ENCODE data around the gene GSKIP. TPM values are rescaled to one million over a fixed set of nuclear protein-coding genes. Genes with fewer than 3 reads are reported as not detected.

The GSKIP gene
- total RNA-seq, 2 donors from 2014 or later = 107 to 168 TPM

DNA sequence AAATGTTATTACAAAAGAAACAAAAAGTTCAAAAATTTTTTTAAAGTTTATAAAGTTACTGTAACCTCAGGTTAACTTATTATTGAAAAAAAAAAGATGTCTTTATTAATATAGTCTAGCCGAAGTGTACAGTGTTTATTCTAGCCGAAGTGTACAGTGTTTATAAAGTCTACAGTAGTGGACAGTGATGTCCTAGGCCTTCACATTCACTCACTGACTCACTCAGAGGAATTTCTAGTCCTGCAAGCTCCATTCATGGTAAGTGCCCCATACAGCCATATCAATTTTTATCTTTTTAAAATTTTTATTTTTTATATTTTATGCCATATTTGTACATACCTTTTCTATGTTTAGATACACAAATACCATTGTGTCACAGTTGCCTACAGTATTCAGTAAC lies 10.6 kb upstream of the GSKIP start:
- Histone ChIP-seq H3K9me3 (no peaks in the 10 kb centered on the region), H3K4me3 (no peak overlapping the region), H3K36me3 (no peaks in the 10 kb centered on the region), H3K27me3 (no peaks in the 10 kb centered on the region), H3K27ac (no peak overlapping the region), H3K4me1 (no peaks in the 10 kb centered on the region), H3K9ac (ENCODE audit: low read depth in 2 of 2, low read length in 2 of 2) (no peak overlapping the region)
- TF ChIP-seq, protein P1, sequence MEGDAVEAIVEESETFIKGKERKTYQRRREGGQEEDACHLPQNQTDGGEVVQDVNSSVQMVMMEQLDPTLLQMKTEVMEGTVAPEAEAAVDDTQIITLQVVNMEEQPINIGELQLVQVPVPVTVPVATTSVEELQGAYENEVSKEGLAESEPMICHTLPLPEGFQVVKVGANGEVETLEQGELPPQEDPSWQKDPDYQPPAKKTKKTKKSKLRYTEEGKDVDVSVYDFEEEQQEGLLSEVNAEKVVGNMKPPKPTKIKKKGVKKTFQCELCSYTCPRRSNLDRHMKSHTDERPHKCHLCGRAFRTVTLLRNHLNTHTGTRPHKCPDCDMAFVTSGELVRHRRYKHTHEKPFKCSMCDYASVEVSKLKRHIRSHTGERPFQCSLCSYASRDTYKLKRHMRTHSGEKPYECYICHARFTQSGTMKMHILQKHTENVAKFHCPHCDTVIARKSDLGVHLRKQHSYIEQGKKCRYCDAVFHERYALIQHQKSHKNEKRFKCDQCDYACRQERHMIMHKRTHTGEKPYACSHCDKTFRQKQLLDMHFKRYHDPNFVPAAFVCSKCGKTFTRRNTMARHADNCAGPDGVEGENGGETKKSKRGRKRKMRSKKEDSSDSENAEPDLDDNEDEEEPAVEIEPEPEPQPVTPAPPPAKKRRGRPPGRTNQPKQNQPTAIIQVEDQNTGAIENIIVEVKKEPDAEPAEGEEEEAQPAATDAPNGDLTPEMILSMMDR (IDR thresholded peaks at IDR 0.05) = no peak
- intact Hi-C loops (cut with DNase I) = no loop called here
- no peak for DNase-seq

DNA sequence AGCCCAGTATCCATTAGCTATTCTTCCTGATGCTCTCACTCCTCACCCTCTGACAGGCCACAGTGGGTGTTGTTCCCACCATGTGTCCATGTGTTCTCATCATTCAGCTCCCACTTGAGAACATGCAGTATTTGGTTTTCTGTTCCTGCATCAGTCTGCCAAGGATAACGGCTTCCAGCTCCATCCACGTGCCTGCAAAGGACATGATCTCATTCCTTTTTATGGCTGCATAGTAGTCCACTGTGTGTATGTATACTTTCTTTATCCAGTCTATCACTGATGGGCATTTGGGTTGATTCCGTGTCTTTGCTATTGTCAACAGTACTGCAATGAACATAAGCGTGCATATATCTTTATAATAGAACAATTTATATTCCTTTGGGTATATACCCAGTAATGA lies 9.1 kb upstream of the GSKIP start:
- Histone ChIP-seq H3K4me1 (no peaks in the 10 kb centered on the region), H3K9ac (ENCODE audit: low read depth in 2 of 2, low read length in 2 of 2) (no peak overlapping the region), H3K27ac (no peak overlapping the region), H3K27me3 (no peaks in the 10 kb centered on the region), H3K4me3 (no peak overlapping the region), H3K36me3 (no peaks in the 10 kb centered on the region), H3K9me3 (no peaks in the 10 kb centered on the region)
- DNase-seq = no peak
- intact Hi-C loops (cut with DNase I) = no loop called here
- TF ChIP-seq, protein P1 (IDR thresholded peaks at IDR 0.05) = no peak

DNA sequence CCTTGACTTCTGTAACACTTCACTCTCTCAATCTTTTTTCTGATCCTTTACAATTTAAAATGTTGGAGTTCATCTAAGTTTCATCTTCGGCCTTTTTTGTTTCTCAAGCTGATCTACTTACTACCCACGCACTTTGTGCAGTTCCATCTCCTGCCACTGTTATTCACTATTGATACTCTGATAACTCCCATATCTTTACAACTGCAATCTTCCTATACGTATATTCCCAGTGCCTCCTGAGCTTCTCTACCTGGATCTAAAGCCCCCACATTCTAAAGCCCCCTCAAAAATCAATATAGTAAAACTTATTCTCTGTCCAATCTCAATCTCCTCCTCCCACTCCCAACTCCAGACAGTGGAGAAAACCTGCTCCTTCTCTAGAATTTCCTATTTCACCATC lies 6.1 kb upstream of the GSKIP start:
- Histone ChIP-seq H3K4me3 (no peak overlapping the region), H3K36me3 (no peaks in the 10 kb centered on the region), H3K27ac (no peak overlapping the region), H3K4me1 (peaks cover 8% of the 10 kb centered on the region), H3K9ac (ENCODE audit: low read depth in 2 of 2, low read length in 2 of 2) (no peak overlapping the region), H3K9me3 (no peaks in the 10 kb centered on the region), H3K27me3 (no peaks in the 10 kb centered on the region)
- intact Hi-C loops (cut with DNase I) = no loop called here
- TF ChIP-seq, protein P1 (IDR thresholded peaks at IDR 0.05) = no peak
- DNase-seq = no peak

DNA sequence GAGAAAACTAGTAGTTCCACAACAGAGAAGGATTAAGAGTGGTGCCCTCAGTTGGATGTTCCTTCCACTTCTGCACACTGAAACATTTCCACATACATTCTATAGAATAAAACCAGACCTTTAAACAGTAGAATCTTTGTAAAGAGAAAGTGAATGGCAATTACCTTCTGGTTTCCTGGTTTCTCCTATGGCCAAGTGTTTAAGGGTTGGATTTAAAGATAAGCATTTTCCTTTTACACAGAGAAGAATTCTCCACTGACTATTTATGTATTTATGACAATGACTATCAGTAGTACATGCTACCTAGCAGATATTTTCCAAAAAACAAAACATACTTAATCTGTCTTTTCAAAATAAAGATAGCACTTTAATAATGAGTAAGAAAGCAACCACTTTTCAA lies 3.4 kb upstream of the GSKIP start:
- H3K27ac ChIP-seq = no peak overlapping the region
- intact Hi-C loops (cut with DNase I) = loop anchor here (10.0 kb wide), 1 partner anchor 65 kb away; no protein-coding TSS in a partner anchor

DNA sequence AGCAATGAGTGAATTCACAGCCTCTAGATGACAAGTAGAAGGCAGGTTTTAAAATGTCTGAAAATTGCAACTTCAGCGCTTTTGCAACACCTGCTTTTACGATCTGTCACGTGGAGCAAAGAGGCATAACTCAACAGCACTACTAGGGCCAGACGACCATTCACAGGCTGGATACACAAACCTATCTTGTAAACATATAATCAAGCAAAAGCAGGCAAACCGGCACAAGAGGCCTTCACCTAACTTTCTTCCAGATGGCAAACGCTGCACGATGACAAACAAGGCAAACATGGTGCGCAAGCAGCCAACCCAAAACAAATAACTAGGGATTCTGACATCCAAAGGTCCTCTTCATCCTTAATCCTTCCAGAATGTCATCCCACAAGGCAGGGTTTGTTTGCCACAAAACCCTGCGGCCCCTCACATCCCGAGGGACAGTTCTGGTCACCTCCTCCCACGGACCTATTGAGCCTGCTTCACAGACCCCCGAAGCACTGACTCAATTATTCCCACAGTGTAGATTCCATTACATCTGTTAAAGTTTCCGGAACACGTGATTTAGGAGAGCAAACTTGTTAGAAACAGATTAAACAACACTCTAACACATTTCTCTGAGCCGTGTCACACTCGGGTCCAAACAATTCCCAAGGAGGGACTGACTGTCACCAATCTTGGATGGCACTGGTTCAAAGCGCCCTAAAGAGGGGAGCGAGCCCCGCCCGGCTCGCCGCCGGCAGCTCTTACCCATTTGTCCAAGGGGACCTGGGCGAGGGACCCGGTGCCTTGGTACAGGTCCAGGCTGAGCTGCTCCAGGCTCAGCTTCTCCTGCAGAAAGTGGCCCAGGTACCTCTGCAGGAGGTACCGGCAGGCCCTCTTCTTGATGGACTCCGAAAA lies 1.0 kb upstream of the GSKIP start:
- peaks cover 8% of the 10 kb centered on the region for H3K4me1 ChIP-seq

More for the DNA sequence above, 3.4 kb upstream of the GSKIP start:
- Histone ChIP-seq H3K9me3 (no peaks in the 10 kb centered on the region), H3K4me3 (no peak overlapping the region), H3K36me3 (no peaks in the 10 kb centered on the region), H3K27me3 (no peaks in the 10 kb centered on the region), H3K4me1 (peaks cover 8% of the 10 kb centered on the region), H3K9ac (ENCODE audit: low read depth in 2 of 2, low read length in 2 of 2) (no peak overlapping the region)
- TF ChIP-seq, protein P1 (IDR thresholded peaks at IDR 0.05) = no peak
- no peak for DNase-seq

More for the DNA sequence above, 1.0 kb upstream of the GSKIP start:
- intact Hi-C loops (cut with DNase I) = loop anchor here (10.0 kb wide), 1 partner anchor 62 kb away; no protein-coding TSS in a partner anchor
- H3K9me3 ChIP-seq = no peaks in the 10 kb centered on the region
- peak; percentile 81 for DNase-seq
- peak overlapping the region; percentile 78 for H3K4me3 ChIP-seq
- TF ChIP-seq, protein P1 (IDR thresholded peaks at IDR 0.05) = no peak
- H3K27me3 ChIP-seq = no peaks in the 10 kb centered on the region
- no peaks in the 10 kb centered on the region for H3K36me3 ChIP-seq
- H3K9ac ChIP-seq (ENCODE audit: low read depth in 2 of 2, low read length in 2 of 2) = peak overlapping the region; percentile 95 to 99
- H3K27ac ChIP-seq = peak overlapping the region; percentile 95

All from colonic mucosa (tissue), 4 donors.